ENCODE measurements around the gene DLST. TPM values are rescaled to one million over a fixed set of nuclear protein-coding genes. Genes with fewer than 3 reads are reported as not detected.

DLST gene
- total RNA-seq, 1 experiment from 2014 or later: 112 TPM

DNA sequence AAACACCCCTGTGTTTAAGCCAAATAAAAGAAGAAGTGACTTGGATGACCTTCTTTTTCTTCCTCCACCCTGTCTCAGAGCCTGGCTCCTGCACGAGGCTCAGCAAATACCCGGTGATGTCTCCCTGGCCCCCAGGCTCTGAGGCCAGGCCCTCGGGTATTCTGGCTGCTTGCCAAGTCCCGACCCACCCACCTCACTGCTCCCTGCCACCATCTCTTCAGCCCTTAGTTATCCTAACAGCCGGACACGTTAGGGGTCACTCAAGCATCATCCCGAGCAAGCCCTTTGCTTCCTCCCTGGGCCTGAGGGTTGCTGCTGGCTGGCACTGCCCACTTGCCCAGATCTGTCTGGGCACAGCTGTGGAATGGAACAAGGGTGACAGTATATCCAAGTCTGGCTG, 34.1 kb downstream of the DLST start:
- H3K4me1 Mint-ChIP-seq: peaks cover 6% of the 10 kb centered on the region
- POLR2A ChIA-PET: no interaction called here
- no peaks in the 10 kb centered on the region for H3K36me3 Mint-ChIP-seq
- TF ChIP-seq NFYB (CRISPR knock-in tag; conservative IDR thresholded peaks at IDR 0.05; ENCODE audit: low read depth) (no peak), TP53 (CRISPR knock-in tag; IDR thresholded peaks at IDR 0.05) (no peak), MLX (CRISPR knock-in tag; IDR thresholded peaks at IDR 0.05) (no peak), ZNF396 (CRISPR knock-in tag; IDR thresholded peaks at IDR 0.05; ENCODE audit: borderline replicate concordance) (no peak), MXD4 (CRISPR knock-in tag; IDR thresholded peaks at IDR 0.05; ENCODE audit: borderline replicate concordance) (no peak), ZNF138 (CRISPR knock-in tag; conservative IDR thresholded peaks at IDR 0.05) (no peak)
- no peak overlapping the region for H3K27ac Mint-ChIP-seq
- no peaks in the 10 kb centered on the region for H3K27me3 Mint-ChIP-seq (ENCODE audit: low read depth)
- CTCF ChIA-PET: interaction anchor here (2.5 kb wide), 1 partner anchor 10 kb away, joined by 11 read pairs; no protein-coding TSS in a partner anchor
- no peaks in the 10 kb centered on the region for H3K9me3 Mint-ChIP-seq
- no peak overlapping the region for H3K4me3 Mint-ChIP-seq
- no peak for DNase-seq (ENCODE audit: low spot score)
- ATAC-seq: no peak

DNA sequence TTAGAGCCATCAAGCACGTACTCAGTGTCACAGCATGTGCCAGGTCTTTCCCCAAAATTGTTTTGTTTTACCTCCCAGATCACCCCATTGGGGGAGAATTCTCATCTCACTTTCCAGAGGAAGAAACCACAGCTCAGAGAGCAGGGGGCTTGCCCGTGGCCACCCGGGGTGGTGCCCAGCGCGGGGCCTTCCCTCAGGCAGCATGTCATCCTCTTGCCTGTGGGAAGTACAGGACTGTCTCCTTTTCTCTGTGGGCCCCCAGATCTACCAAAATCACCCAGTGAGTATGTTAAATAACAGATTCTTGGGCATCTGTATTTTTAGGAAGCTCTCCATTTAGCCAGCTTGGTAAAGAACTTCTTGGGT, 35.4 kb downstream of the DLST start:
- H3K9me3 Mint-ChIP-seq: no peaks in the 10 kb centered on the region
- H3K36me3 Mint-ChIP-seq: no peaks in the 10 kb centered on the region
- H3K4me3 Mint-ChIP-seq: no peak overlapping the region
- peaks cover 6% of the 10 kb centered on the region for H3K4me1 Mint-ChIP-seq
- ATAC-seq: no peak
- CTCF ChIA-PET: interaction anchor here (0.8 to 2.5 kb wide), 7 partner anchors 9 to 171 kb away, joined by 3 to 11 read pairs (median 4); no protein-coding TSS in a partner anchor
- POLR2A ChIA-PET: interaction anchor here (0.6 kb wide), 1 partner anchor 181 kb away, joined by 4 read pairs; no protein-coding TSS in a partner anchor
- H3K27me3 Mint-ChIP-seq (ENCODE audit: low read depth): no peaks in the 10 kb centered on the region
- TF ChIP-seq IRF2 (CRISPR knock-in tag; IDR thresholded peaks at IDR 0.05; ENCODE audit: borderline replicate concordance, low read depth): no peak
- TF ChIP-seq ZNF416 (CRISPR knock-in tag; IDR thresholded peaks at IDR 0.05): no peak
- no peak for TF ChIP-seq PRRX2 (CRISPR knock-in tag; IDR thresholded peaks at IDR 0.05)
- no peak for TF ChIP-seq JUN (CRISPR knock-in tag; IDR thresholded peaks at IDR 0.05)
- no peak for TF ChIP-seq GRHL2 (CRISPR knock-in tag; IDR thresholded peaks at IDR 0.05; ENCODE audit: insufficient replicate concordance, severe bottlenecking)
- TF ChIP-seq SP1 (CRISPR knock-in tag; conservative IDR thresholded peaks at IDR 0.05): no peak
- TF ChIP-seq FOXJ3 (CRISPR knock-in tag; IDR thresholded peaks at IDR 0.05; ENCODE audit: borderline replicate concordance): no peak
- TF ChIP-seq ZNF396 (CRISPR knock-in tag; IDR thresholded peaks at IDR 0.05; ENCODE audit: borderline replicate concordance): no peak
- TF ChIP-seq NR1H2 (CRISPR knock-in tag; IDR thresholded peaks at IDR 0.05): no peak
- no peak for TF ChIP-seq EMX1 (CRISPR knock-in tag; IDR thresholded peaks at IDR 0.05)
- no peak for TF ChIP-seq ETV6 (CRISPR knock-in tag; IDR thresholded peaks at IDR 0.05)
- no peak for TF ChIP-seq STAT6 (CRISPR knock-in tag; conservative IDR thresholded peaks at IDR 0.05; ENCODE audit: low read depth)
- TF ChIP-seq SMAD3 (CRISPR knock-in tag; IDR thresholded peaks at IDR 0.05; ENCODE audit: borderline replicate concordance): no peak
- no peak for TF ChIP-seq SOX15 (CRISPR knock-in tag; IDR thresholded peaks at IDR 0.05)
- no peak for TF ChIP-seq MXD4 (CRISPR knock-in tag; IDR thresholded peaks at IDR 0.05; ENCODE audit: borderline replicate concordance)
- TF ChIP-seq, protein P1, sequence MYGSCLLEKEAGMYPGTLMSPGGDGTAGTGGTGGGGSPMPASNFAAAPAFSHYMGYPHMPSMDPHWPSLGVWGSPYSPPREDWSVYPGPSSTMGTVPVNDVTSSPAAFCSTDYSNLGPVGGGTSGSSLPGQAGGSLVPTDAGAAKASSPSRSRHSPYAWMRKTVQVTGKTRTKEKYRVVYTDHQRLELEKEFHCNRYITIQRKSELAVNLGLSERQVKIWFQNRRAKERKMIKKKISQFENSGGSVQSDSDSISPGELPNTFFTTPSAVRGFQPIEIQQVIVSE (CRISPR knock-in tag; IDR thresholded peaks at IDR 0.05; ENCODE audit: borderline replicate concordance): no peak
- TF ChIP-seq MLX (CRISPR knock-in tag; IDR thresholded peaks at IDR 0.05): no peak
- DNase-seq (ENCODE audit: low spot score): no peak
- H3K27ac Mint-ChIP-seq: 0 out of 2 replicates have a peak overlapping the region, but pooled peaks have one; percentile 57
